Vagina (tissue), 2 donors: ENCODE results near the gene TMEM170A. TPM values are rescaled to one million over a fixed set of nuclear protein-coding genes. Genes with fewer than 3 reads are reported as not detected.
A peak's percentile ranks its signal among the peaks of the same experiment; 100 is the strongest.
"Not testable (repeated sequence)": the region's sequence is repeated elsewhere in the genome, so short reads cannot be mapped to it uniquely, and the experiment has no call there.

Experiments used
- DNase-seq, 2 donors: peaks; one replicate each; pipeline ENCODE4 v3.0.0-alpha.2; 2017; ENCODE audit errors: extremely low spot score in 2 of 2
- H3K27ac ChIP-seq: fragments of 200-600 bp; sonication (generic); one replicate; pipeline ENCODE4 v1.5.1; 2019
- H3K27me3 ChIP-seq: fragments of 200-600 bp; sonication (generic); one replicate; pipeline ENCODE4 v1.5.1; 2019
- H3K36me3 ChIP-seq, 2 donors: fragments of 200-600 bp; sonication (generic); one replicate each; pipeline ENCODE4 v1.5.1; 2017 to 2019
- H3K4me1 ChIP-seq: fragments of 200-600 bp; sonication (generic); one replicate; pipeline ENCODE4 v1.5.1; 2019
- H3K4me3 ChIP-seq, 2 donors: fragments of 200-600 bp; sonication (generic); 1 replicate in 1 of 2; 2 replicates in 1 of 2; pipeline ENCODE4 v1.5.1; 2016 to 2019
- H3K9me3 ChIP-seq: fragments of 200-600 bp; sonication (generic); one replicate; pipeline ENCODE4 v1.5.1; 2019
- CTCF ChIP-seq, 3 experiments: fragments of 450-650 bp in 2 of 3; fragments of 200-600 bp in 1 of 3; sonication (generic) in 1 of 3; IDR thresholded peaks; one replicate each; pipeline ENCODE4 v1.5.1; 2017 to 2019; ENCODE audit warnings: antibody characterized with exemption in 3 of 3, mild to moderate bottlenecking in 2 of 3, moderate library complexity in 2 of 3
- POLR2A ChIP-seq, 2 donors: fragments of 450-650 bp; IDR thresholded peaks; one replicate each; pipeline ENCODE4 v1.6.1; 2017; ENCODE audit warnings: antibody characterized with exemption in 2 of 2, mild to moderate bottlenecking in 2 of 2, moderate library complexity in 2 of 2
- POLR2AphosphoS5 ChIP-seq, 2 donors: sonication (generic); formaldehyde crosslinking; IDR thresholded peaks; one replicate each; pipeline ENCODE4 v1.9.0; 2017; ENCODE audit warnings: antibody characterized with exemption in 2 of 2, mild to moderate bottlenecking in 2 of 2, low read depth in 1 of 2; ENCODE audit not compliant: insufficient read depth in 1 of 2
- intact Hi-C: fragments of 100-400 bp; cut with DNase I; formaldehyde crosslinking; loops from one replicate; pipeline ENCODE4 v1.15.1; 2023
- total RNA-seq: library from RNA; depleted of rRNA; stranded (reverse); fragments of >200 nt; gene quantifications from one replicate; pipeline ENCODE4 v1.2.3, GENCODE V29; 2016

TMEM170A gene
- total RNA-seq, 1 donor from 2014 or later = 21.9 TPM

- DNase-seq = peak in 1 of 2 donors; percentile 90
- Histone ChIP-seq H3K36me3 (no peaks in the 10 kb centered on the region), H3K4me1 (peaks cover 24% of the 10 kb centered on the region), H3K27me3 (no peaks in the 10 kb centered on the region), H3K4me3 (peak overlapping the region; percentile 72 to 91), H3K9me3 (no peaks in the 10 kb centered on the region), H3K27ac (peak overlapping the region; percentile 94)
- intact Hi-C loops = no loop called here
- TF ChIP-seq POLR2A (IDR thresholded peaks at IDR 0.05) = no peak
- peak in 1 of 2 donors; percentile 87 for TF ChIP-seq POLR2AphosphoS5 (IDR thresholded peaks at IDR 0.05; ENCODE audit: insufficient read depth in 1 of 2, low read depth in 1 of 2)
These were observed 30.6 kb downstream of the TMEM170A start for GRCh38 chr16:75433732-75434413.

GRCh38 chr16:75432828-75433731, 31.4 kb downstream of the TMEM170A start, which contains the start of gene CFDP1:
Gene CFDP1 (minus strand): TSS chr16:75433503. CDS start chr16:75433352, 151 bp downstream.
- no peaks in the 10 kb centered on the region for H3K9me3 ChIP-seq
- intact Hi-C loops = no loop called here
- no peaks in the 10 kb centered on the region for H3K27me3 ChIP-seq
- H3K4me3 ChIP-seq = peak within 1 kb of the TSS; percentile 72 to 91
- DNase-seq = peak in 1 of 2 donors; percentile 94
- peaks cover 24% of the 10 kb centered on the region for H3K4me1 ChIP-seq
- peak; percentile 97 for TF ChIP-seq POLR2AphosphoS5 (IDR thresholded peaks at IDR 0.05; ENCODE audit: insufficient read depth in 1 of 2, low read depth in 1 of 2)
- TF ChIP-seq CTCF (IDR thresholded peaks at IDR 0.05) = peak in 1 of 3 experiments; percentile 10
- peak in 1 of 2 donors; percentile 84 for TF ChIP-seq POLR2A (IDR thresholded peaks at IDR 0.05)
- peak within 1 kb of the TSS; percentile 94 for H3K27ac ChIP-seq
- H3K36me3 ChIP-seq = no peaks in the 10 kb centered on the region

- Histone ChIP-seq H3K4me3 (no peak overlapping the region), H3K4me1 (peaks cover 25% of the 10 kb centered on the region), H3K27ac (no peak overlapping the region), H3K27me3 (no peaks in the 10 kb centered on the region), H3K9me3 (no peaks in the 10 kb centered on the region), H3K36me3 (no peaks in the 10 kb centered on the region)
- DNase-seq = no peak
- intact Hi-C loops = no loop called here
- TF ChIP-seq POLR2A (IDR thresholded peaks at IDR 0.05) = no peak
- TF ChIP-seq POLR2AphosphoS5 (IDR thresholded peaks at IDR 0.05; ENCODE audit: insufficient read depth in 1 of 2, low read depth in 1 of 2) = no peak
- no peak for TF ChIP-seq CTCF (IDR thresholded peaks at IDR 0.05)
These were observed 34.7 kb downstream of the TMEM170A start for GRCh38 chr16:75429621-75430403.

GRCh38 chr16:75426524-75426923, 38.0 kb downstream of the TMEM170A start:
- H3K27me3 ChIP-seq, intact Hi-C loops, DNase-seq, H3K9me3 ChIP-seq, H3K36me3 ChIP-seq, H3K4me3 ChIP-seq, H3K27ac ChIP-seq: not testable (repeated sequence)
- peaks cover 23% of the 10 kb centered on the region for H3K4me1 ChIP-seq

- DNase-seq, H3K27ac ChIP-seq, intact Hi-C loops, H3K27me3 ChIP-seq, H3K36me3 ChIP-seq, H3K4me3 ChIP-seq, H3K9me3 ChIP-seq: not testable (repeated sequence)
- peaks cover 17% of the 10 kb centered on the region for H3K4me1 ChIP-seq
These were observed 40.3 kb downstream of the TMEM170A start for GRCh38 chr16:75424105-75424762.

GRCh38 chr16:75423723-75424104, 40.8 kb downstream of the TMEM170A start:
- TF ChIP-seq CTCF (IDR thresholded peaks at IDR 0.05) (no peak), POLR2A (IDR thresholded peaks at IDR 0.05) (no peak)
- Histone ChIP-seq H3K27me3 (no peaks in the 10 kb centered on the region), H3K4me3 (no peak overlapping the region), H3K27ac (no peak overlapping the region), H3K36me3 (no peaks in the 10 kb centered on the region), H3K9me3 (no peaks in the 10 kb centered on the region), H3K4me1 (peaks cover 17% of the 10 kb centered on the region)
- intact Hi-C loops = no loop called here
- DNase-seq = no peak
